GM18505 (cell line): ENCODE measurements around the gene IGLL1.
"Not testable (repeated sequence)": the region's sequence is repeated elsewhere in the genome, so short reads cannot be mapped to it uniquely, and the experiment has no call there.

ENCODE experiments used
- ATAC-seq: cut with Tn5 transposase; IDR thresholded peaks from one replicate; pipeline ENCODE4 v1.9.1; 2021; ENCODE audit not compliant: unreplicated experiment
- POLR2A ChIP-seq: IDR thresholded peaks from 4 replicates; pipeline ENCODE4 v1.6.1; 2011; ENCODE audit warnings: borderline replicate concordance; ENCODE audit not compliant: insufficient read depth, insufficient read length; ENCODE audit errors: extremely low read depth

The IGLL1 gene

GRCh38 chr22:23542933-23543332 is 37.2 kb downstream of the IGLL1 start:
- no peak for TF ChIP-seq POLR2A
- no peak for ATAC-seq

GRCh38 chr22:23542391-23542790 is 37.7 kb downstream of the IGLL1 start:
- not testable (repeated sequence) for ATAC-seq

- not testable (repeated sequence) for ATAC-seq
Measured at GRCh38 chr22:23541849-23542281, 38.2 kb downstream of the IGLL1 start.

- ATAC-seq: not testable (repeated sequence)
Measured at GRCh38 chr22:23540837-23541236, 39.3 kb downstream of the IGLL1 start.

GRCh38 chr22:23539839-23540198 is 40.3 kb downstream of the IGLL1 start:
- ATAC-seq: not testable (repeated sequence)

GRCh38 chr22:23539135-23539838 is 40.8 kb downstream of the IGLL1 start:
- no peak for TF ChIP-seq POLR2A
- ATAC-seq: no peak

- ATAC-seq: not testable (repeated sequence)
Measured at GRCh38 chr22:23538696-23539030, 41.4 kb downstream of the IGLL1 start.

- ATAC-seq: not testable (repeated sequence)
Measured at GRCh38 chr22:23537830-23538695, 42.0 kb downstream of the IGLL1 start.

GRCh38 chr22:23537416-23537815 is 42.7 kb downstream of the IGLL1 start:
- TF ChIP-seq POLR2A: no peak
- no peak for ATAC-seq

- no peak for TF ChIP-seq POLR2A
- no peak for ATAC-seq
Measured at GRCh38 chr22:23536821-23537345, 43.2 kb downstream of the IGLL1 start.

GRCh38 chr22:23535790-23536661 is 44.1 kb downstream of the IGLL1 start:
- not testable (repeated sequence) for ATAC-seq

GRCh38 chr22:23534851-23535717 is 45.0 kb downstream of the IGLL1 start:
- ATAC-seq: no peak
- TF ChIP-seq POLR2A: no peak

GRCh38 chr22:23534201-23534850 is 45.8 kb downstream of the IGLL1 start:
- no peak for ATAC-seq
- TF ChIP-seq POLR2A: no peak
